Tibial artery (tissue), 4 donors: ENCODE results near the gene SLC6A17.
A peak's percentile ranks its signal among the peaks of the same experiment; 100 is the strongest.

Experiments used
- DNase-seq, 2 donors: peaks; one replicate each; pipeline ENCODE4 v3.0.0-alpha.2; 2019
- H3K27ac ChIP-seq, 2 donors: fragments of 200-600 bp; sonication (generic) in 1 of 2; 1 replicate in 1 of 2; 2 replicates in 1 of 2; pipeline ENCODE4 v1.5.1; 2018 to 2019; ENCODE audit warnings: mild to moderate bottlenecking in 1 of 2
- H3K27me3 ChIP-seq, 2 donors: fragments of 200-600 bp; sonication (generic) in 1 of 2; one replicate each; pipeline versions ENCODE4 v1.5.1 to v1.6.0; 2016 to 2019
- H3K36me3 ChIP-seq, 3 donors: fragments of 200-600 bp; sonication (generic) in 2 of 3; one replicate each; pipeline ENCODE4 v1.5.1; 2016 to 2019; ENCODE audit warnings: mild to moderate bottlenecking in 2 of 3
- H3K4me1 ChIP-seq, 4 donors: fragments of 200-600 bp; sonication (generic) in 2 of 4; 1 replicate in 3 of 4; 2 replicates in 1 of 4; pipeline ENCODE4 v1.5.1; 2016 to 2019
- H3K4me3 ChIP-seq, 2 donors: fragments of 200-600 bp; sonication (generic) in 1 of 2; 1 replicate in 1 of 2; 2 replicates in 1 of 2; pipeline ENCODE4 v1.5.1; 2018 to 2019; ENCODE audit warnings: mild to moderate bottlenecking in 2 of 2
- H3K9me3 ChIP-seq, 3 donors: fragments of 200-600 bp; sonication (generic) in 1 of 3; one replicate each; pipeline ENCODE4 v1.5.1; 2016 to 2019
- intact Hi-C: fragments of 100-400 bp; cut with DNase I; formaldehyde crosslinking; loops from one replicate; pipeline ENCODE4 v1.15.0; 2023; ENCODE audit warnings: low total_unique reads
- TF ChIP-seq, protein P1 (sequence below), 2 experiments: fragments of 200-600 bp in 1 of 2; fragments of 450-650 bp in 1 of 2; IDR thresholded peaks; one replicate each; pipeline ENCODE4 v1.5.1; 2017 to 2019; ENCODE audit warnings: antibody characterized with exemption in 2 of 2, mild to moderate bottlenecking in 1 of 2, moderate library complexity in 1 of 2

SLC6A17 gene

DNA sequence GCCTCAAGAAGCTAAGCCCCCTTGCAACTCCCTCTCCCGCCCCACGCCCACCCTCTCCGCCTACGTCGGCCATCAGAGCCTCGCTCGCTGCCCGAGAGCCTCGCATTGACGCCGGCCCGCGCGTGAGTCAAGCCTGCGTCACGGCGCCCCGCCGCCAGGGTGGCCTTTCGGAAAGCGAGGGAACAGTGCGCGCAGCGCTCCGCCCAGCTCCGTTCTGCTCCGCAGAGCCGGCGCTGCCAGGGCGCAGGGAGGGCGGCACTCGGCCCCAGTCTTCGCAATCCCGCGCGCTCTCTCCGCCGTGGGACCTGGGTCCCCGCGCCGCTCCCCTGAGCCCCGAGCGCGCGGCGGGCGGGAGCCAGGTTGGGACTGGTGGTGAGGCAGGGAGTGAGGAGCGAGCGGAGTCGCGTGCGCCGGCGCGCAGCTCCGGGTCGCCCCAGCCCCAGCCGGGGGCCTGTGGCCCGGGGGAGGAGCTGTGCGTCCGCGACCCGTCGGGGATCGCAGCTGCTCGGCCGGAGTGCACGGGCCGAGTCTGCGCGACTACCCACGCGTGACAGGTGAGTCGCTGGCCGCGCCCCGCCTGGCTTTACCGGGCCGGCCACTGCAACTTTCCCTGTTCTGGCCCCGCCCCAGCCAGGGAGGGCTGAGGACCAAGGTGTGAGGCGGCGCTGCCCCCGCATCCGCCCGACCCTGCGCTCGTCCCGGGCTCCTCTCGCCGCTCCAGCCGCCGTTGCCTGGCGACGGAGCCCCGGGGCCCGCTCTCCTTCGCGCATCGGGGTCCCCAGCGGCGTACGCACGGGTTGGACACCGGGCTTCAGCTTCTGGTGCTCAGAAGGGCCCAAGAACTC lies at the start of gene SLC6A17:
SLC6A17 (plus strand) TSS at position 165 of the 845 bp plus-strand sequence. CDS start 16,436 bp downstream, outside the sequence.
- no peak within 1 kb of the TSS for H3K27ac ChIP-seq
- peak in 1 of 2 donors; percentile 54 for DNase-seq
- H3K9me3 ChIP-seq, result no peaks in the 10 kb centered on the region
- H3K4me1 ChIP-seq, result peaks cover 0 to 20% (median 17%) of the 10 kb centered on the region in 4 donors
- peaks cover 3 to 77% of the 10 kb centered on the region in 2 donors for H3K27me3 ChIP-seq
- TF ChIP-seq, protein P1, sequence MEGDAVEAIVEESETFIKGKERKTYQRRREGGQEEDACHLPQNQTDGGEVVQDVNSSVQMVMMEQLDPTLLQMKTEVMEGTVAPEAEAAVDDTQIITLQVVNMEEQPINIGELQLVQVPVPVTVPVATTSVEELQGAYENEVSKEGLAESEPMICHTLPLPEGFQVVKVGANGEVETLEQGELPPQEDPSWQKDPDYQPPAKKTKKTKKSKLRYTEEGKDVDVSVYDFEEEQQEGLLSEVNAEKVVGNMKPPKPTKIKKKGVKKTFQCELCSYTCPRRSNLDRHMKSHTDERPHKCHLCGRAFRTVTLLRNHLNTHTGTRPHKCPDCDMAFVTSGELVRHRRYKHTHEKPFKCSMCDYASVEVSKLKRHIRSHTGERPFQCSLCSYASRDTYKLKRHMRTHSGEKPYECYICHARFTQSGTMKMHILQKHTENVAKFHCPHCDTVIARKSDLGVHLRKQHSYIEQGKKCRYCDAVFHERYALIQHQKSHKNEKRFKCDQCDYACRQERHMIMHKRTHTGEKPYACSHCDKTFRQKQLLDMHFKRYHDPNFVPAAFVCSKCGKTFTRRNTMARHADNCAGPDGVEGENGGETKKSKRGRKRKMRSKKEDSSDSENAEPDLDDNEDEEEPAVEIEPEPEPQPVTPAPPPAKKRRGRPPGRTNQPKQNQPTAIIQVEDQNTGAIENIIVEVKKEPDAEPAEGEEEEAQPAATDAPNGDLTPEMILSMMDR (IDR thresholded peaks at IDR 0.05), result peak; percentile 20 to 21
- no peaks in the 10 kb centered on the region for H3K36me3 ChIP-seq
- intact Hi-C loops, result no loop called here
- peak within 1 kb of the TSS; percentile 35 to 55 for H3K4me3 ChIP-seq

DNA sequence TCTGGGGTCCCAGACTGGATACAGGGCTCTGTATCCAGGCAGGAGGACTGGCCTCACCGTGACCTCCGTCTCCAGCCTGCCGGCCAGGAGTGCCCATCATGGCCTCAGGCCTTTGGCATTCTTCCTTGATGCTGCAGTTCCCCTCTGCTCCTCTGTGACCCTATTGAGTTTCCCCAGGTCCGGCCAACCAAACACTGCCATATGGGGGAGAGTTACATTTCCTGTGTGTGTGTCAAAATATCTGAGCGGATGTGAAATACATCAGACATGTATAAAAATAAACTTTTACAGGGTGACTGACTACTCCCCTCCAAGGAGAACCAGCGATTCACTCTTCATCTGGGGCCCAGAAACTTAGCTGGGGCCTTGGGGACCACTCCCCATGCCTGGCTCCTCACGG lies 48.2 kb upstream of the SLC6A17 start:
- no peaks in the 10 kb centered on the region for H3K4me1 ChIP-seq
- intact Hi-C loops, result no loop called here
- H3K4me3 ChIP-seq, result no peak overlapping the region
- H3K27me3 ChIP-seq, result peaks cover 0 to 16% of the 10 kb centered on the region in 2 donors
- no peaks in the 10 kb centered on the region for H3K9me3 ChIP-seq
- H3K36me3 ChIP-seq, result no peaks in the 10 kb centered on the region
- TF ChIP-seq, protein P1 (IDR thresholded peaks at IDR 0.05), result no peak
- no peak overlapping the region for H3K27ac ChIP-seq
- no peak for DNase-seq

DNA sequence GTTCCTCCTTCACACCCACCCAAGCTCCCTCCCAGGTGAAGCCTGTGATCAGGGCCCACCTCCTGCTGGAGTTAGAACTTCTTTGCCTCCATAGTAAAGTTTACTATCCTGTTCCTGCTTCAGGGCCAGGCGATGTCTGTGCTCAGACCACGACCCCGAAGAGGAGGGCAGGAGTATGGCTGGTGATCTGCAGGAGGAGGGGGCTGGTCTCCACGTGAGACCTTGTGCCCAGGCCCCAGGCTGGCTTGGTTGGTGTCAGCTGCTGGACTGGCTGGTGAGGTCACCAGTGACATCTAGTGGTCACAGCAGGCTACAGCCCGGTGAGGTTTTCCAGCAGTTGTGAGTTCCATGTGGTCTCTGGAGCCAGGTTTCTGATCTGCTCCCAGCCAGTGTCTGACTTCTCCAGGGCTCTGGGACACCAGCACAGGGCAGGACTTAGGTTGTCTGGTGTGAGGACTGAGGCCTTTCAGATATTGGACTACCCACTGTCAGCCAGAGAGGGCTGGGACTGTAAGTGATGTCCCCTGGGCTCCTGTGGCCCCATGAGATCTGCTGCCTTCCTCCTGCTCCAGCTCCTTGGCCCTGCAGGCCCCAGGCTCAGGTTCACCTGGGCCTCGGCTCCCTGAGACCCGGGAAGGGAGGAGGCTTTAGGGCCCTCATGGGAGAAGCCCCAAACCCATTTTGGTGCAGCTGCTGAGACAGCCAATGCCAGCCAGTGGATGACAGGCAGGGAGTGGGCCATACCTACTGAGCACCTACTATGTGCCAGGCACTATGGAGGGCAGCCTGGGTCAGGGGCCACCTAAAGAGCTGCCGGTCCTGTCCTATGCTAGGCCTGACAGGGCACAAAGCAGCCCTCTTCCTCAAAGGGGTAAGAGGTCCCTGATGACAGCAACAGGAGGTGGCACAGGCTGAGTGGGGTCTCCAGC lies 44.0 kb upstream of the SLC6A17 start:
- no peak overlapping the region for H3K4me3 ChIP-seq
- intact Hi-C loops, result loop anchor here (2.0 kb wide), 1 partner anchor 53 kb away; no protein-coding TSS in a partner anchor
- H3K27me3 ChIP-seq, result peaks cover 0 to 6% of the 10 kb centered on the region in 2 donors
- DNase-seq, result peak; percentile 59 to 80
- no peaks in the 10 kb centered on the region for H3K4me1 ChIP-seq
- H3K27ac ChIP-seq, result no peak overlapping the region
- no peaks in the 10 kb centered on the region for H3K9me3 ChIP-seq
- H3K36me3 ChIP-seq, result no peaks in the 10 kb centered on the region
- TF ChIP-seq, protein P1 (IDR thresholded peaks at IDR 0.05), result peak; percentile 85 to 94

DNA sequence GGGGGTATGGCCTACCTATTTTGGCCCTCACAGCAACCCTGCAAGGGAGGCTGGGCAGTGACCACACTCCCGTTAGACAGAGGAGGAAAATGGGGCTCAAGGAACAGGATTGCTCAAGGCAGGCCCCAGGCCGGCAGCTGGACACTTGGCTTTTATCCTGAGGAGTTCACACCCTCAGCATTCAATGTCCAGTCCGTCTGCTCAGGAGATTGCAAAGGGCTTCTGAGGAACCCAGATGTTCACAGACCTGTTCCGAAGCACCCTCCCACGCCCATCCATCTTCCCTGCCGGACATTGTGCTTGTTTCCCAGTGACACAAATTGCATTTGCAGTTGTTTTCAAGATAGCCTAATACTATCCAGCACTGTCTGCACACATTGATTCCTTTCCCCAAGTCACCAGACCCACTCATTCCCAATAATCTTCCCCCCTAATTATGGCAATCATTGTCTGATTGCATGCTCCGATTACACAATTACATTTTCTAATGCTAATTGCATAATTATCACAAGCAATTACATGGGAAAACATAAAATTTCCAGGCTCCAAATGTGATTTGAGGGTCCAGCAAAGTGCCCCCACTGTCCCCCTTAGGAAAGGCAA lies 42.3 kb upstream of the SLC6A17 start:
- no peaks in the 10 kb centered on the region for H3K36me3 ChIP-seq
- H3K4me3 ChIP-seq, result no peak overlapping the region
- TF ChIP-seq, protein P1 (IDR thresholded peaks at IDR 0.05), result no peak
- no peak overlapping the region for H3K27ac ChIP-seq
- peaks cover 0 to 3% of the 10 kb centered on the region in 2 donors for H3K27me3 ChIP-seq
- no peaks in the 10 kb centered on the region for H3K9me3 ChIP-seq
- intact Hi-C loops, result loop anchor here (2.0 kb wide), 1 partner anchor 55 kb away; no protein-coding TSS in a partner anchor
- no peak for DNase-seq
- no peaks in the 10 kb centered on the region for H3K4me1 ChIP-seq

DNA sequence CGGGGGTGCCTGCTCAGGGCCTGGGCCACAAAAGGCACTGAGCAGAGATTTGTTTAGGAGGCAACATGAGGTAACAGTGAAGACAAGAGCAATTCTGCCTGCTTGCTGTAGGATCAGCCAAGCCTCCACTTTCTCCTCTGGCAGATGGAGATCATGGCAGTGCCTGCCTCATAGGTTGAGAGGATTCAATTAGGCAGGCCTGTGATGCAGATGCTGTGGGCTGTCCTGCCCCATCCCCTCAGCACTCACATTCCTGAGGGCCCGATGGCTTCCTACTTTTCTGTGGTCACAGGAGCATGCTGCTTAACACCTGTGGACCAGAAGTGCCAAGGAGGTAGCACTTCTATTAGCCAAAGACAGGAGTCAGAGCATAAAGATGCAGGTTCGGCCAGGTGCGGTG lies 39.2 kb upstream of the SLC6A17 start:
- TF ChIP-seq, protein P1 (IDR thresholded peaks at IDR 0.05), result no peak
- Histone ChIP-seq H3K36me3 (no peaks in the 10 kb centered on the region), H3K27ac (no peak overlapping the region), H3K27me3 (peaks cover 0 to 3% of the 10 kb centered on the region in 2 donors), H3K9me3 (no peaks in the 10 kb centered on the region), H3K4me1 (no peaks in the 10 kb centered on the region), H3K4me3 (no peak overlapping the region)
- no peak for DNase-seq
- intact Hi-C loops, result no loop called here
